Ascending aorta (tissue), 2 donors: ENCODE results near the gene CDSN. TPM values are rescaled to one million over a fixed set of nuclear protein-coding genes. Genes with fewer than 3 reads are reported as not detected.
"Not testable (repeated sequence)": the region's sequence is repeated elsewhere in the genome, so short reads cannot be mapped to it uniquely, and the experiment has no call there.

ENCODE experiments used
- DNase-seq, 2 donors: peaks; one replicate each; pipeline ENCODE4 v3.0.0-alpha.2; 2019; ENCODE audit warnings: low spot score in 2 of 2
- H3K27ac ChIP-seq, 2 donors: fragments of 200-600 bp; sonication (generic); one replicate each; pipeline ENCODE4 v1.5.1; 2016 to 2017; ENCODE audit warnings: mild to moderate bottlenecking in 1 of 2
- H3K27me3 ChIP-seq: fragments of 200-600 bp; sonication (generic); one replicate; pipeline ENCODE4 v1.5.1; 2017
- H3K36me3 ChIP-seq, 2 donors: fragments of 200-600 bp; sonication (generic); one replicate each; pipeline ENCODE4 v1.5.1; 2016
- H3K4me1 ChIP-seq, 2 donors: fragments of 200-600 bp; sonication (generic); one replicate each; pipeline ENCODE4 v1.5.1; 2016 to 2017; ENCODE audit warnings: mild to moderate bottlenecking in 1 of 2
- H3K4me3 ChIP-seq, 2 donors: fragments of 200-600 bp; sonication (generic); one replicate each; pipeline ENCODE4 v1.5.1; 2016 to 2017; ENCODE audit warnings: mild to moderate bottlenecking in 1 of 2
- H3K9me3 ChIP-seq, 2 donors: fragments of 200-600 bp; sonication (generic); one replicate each; pipeline ENCODE4 v1.5.1; 2016
- CTCF ChIP-seq, 3 experiments: fragments of 200-600 bp in 2 of 3; fragments of 450-650 bp in 1 of 3; sonication (generic) in 2 of 3; IDR thresholded peaks; one replicate each; pipeline ENCODE4 v1.5.1; 2016 to 2019; ENCODE audit warnings: antibody characterized with exemption in 3 of 3, mild to moderate bottlenecking in 1 of 3, moderate library complexity in 1 of 3
- intact Hi-C: fragments of 100-400 bp; cut with DNase I; formaldehyde crosslinking; loops from one replicate; pipeline ENCODE4 v1.15.1; 2023
- total RNA-seq: library from RNA; depleted of rRNA; stranded (reverse); fragments of >200 nt; gene quantifications from one replicate; pipeline ENCODE4 v1.1.0, GENCODE V29; 2016

CDSN gene
- total RNA-seq: not detected

GRCh38 chr6:31120151-31120915 is at the start of gene CDSN:
Gene CDSN, minus strand, starts transcription at chr6:31120446. Its CDS starts 27 bp downstream, at chr6:31120419.
- Histone ChIP-seq H3K9me3 (no peaks in the 10 kb centered on the region), H3K4me1 (peaks cover 0 to 14% of the 10 kb centered on the region in 2 donors), H3K27ac (no peak within 1 kb of the TSS), H3K36me3 (no peaks in the 10 kb centered on the region), H3K4me3 (no peak within 1 kb of the TSS), H3K27me3 (no peaks in the 10 kb centered on the region)
- DNase-seq: no peak
- TF ChIP-seq CTCF (IDR thresholded peaks at IDR 0.05): no peak
- intact Hi-C loops: no loop called here

DNA sequence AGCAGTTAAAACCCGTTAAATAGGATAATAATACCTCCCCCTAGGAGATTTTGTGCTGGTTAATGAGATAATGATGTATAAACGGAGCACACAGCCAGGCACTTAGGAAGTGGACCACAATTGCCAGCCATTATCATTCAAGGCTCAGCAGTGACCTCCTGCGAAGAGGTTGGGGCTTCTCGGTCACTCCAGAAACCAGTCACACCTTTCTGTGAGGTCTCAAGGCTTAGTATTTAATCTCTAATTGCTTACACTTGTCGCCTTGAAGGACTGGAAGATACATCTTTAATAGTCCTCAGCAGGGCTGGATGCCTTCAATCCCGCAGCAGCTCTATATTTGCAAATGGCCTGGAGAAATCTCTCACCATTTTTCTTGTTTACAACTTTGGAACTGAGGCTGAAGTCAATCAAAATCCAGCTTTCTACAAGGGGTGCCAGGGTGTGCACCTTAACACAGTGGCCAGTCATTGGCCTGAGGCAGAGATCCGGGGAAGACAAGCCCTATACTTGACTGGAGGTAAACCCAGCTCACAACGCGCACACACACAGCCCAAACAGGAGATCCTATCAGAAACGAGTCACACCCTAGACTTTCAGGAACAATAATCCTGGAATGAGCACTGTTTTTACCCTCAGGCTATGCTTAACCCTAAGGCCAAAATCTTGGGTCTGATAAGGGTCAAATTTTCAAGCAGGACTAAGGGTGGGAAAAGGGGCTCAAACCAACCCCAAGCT is 49.0 kb upstream of the CDSN start:
- H3K36me3 ChIP-seq: no peaks in the 10 kb centered on the region
- no peak overlapping the region for H3K27ac ChIP-seq
- intact Hi-C loops: no loop called here
- H3K27me3 ChIP-seq: no peaks in the 10 kb centered on the region
- no peaks in the 10 kb centered on the region for H3K4me1 ChIP-seq
- DNase-seq: no peak
- no peak for TF ChIP-seq CTCF (IDR thresholded peaks at IDR 0.05)
- H3K4me3 ChIP-seq: no peak overlapping the region
- H3K9me3 ChIP-seq: no peaks in the 10 kb centered on the region

GRCh38 chr6:31168606-31169005 is 48.4 kb upstream of the CDSN start:
- no peak for DNase-seq
- Histone ChIP-seq H3K4me1 (no peaks in the 10 kb centered on the region), H3K27me3 (no peaks in the 10 kb centered on the region), H3K9me3 (no peaks in the 10 kb centered on the region), H3K27ac (no peak overlapping the region), H3K4me3 (no peak overlapping the region), H3K36me3 (no peaks in the 10 kb centered on the region)
- intact Hi-C loops: no loop called here
- no peak for TF ChIP-seq CTCF (IDR thresholded peaks at IDR 0.05)

GRCh38 chr6:31165986-31166385 is 45.7 kb upstream of the CDSN start:
- intact Hi-C loops: no loop called here
- Histone ChIP-seq H3K4me3 (no peak overlapping the region), H3K4me1 (no peaks in the 10 kb centered on the region), H3K27ac (no peak overlapping the region), H3K27me3 (no peaks in the 10 kb centered on the region), H3K9me3 (no peaks in the 10 kb centered on the region), H3K36me3 (no peaks in the 10 kb centered on the region)
- no peak for DNase-seq
- no peak for TF ChIP-seq CTCF (IDR thresholded peaks at IDR 0.05)

DNA sequence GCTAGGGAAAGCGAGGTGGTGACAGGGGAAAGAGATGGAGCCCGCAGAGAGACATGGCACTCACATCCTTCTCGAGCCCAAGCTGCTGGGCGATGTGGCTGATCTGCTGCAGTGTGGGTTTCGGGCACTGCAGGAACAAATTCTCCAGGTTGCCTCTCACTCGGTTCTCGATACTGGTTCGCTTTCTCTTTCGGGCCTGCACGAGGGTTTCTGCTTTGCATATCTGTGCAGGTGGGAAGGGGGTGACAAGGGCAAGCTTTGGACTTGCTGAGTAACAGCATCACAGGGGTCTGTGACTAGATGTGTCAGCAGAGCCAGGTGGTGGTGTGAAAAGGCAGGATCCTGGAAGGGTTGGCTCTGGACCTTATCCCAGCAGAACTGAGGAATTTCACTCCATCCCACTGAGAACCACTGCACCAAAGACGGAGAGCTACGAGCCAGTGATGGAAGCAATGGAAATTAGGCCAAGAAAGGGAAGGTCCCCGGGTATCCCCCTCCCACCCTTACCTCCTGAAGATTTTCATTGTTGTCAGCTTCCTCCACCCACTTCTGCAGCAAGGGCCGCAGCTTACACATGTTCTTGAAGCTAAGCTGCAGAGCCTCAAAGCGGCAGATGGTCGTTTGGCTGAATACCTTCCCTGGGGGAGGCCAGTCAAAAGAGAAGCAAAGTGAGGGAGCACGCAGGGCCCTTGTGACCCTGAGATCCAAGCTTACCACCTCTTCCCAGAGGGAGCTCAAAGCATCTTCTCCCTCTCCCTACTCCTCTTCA is 45.0 kb upstream of the CDSN start:
- H3K36me3 ChIP-seq, H3K27ac ChIP-seq, DNase-seq, H3K27me3 ChIP-seq, H3K4me1 ChIP-seq, H3K9me3 ChIP-seq, H3K4me3 ChIP-seq, intact Hi-C loops: not testable (repeated sequence)

DNA sequence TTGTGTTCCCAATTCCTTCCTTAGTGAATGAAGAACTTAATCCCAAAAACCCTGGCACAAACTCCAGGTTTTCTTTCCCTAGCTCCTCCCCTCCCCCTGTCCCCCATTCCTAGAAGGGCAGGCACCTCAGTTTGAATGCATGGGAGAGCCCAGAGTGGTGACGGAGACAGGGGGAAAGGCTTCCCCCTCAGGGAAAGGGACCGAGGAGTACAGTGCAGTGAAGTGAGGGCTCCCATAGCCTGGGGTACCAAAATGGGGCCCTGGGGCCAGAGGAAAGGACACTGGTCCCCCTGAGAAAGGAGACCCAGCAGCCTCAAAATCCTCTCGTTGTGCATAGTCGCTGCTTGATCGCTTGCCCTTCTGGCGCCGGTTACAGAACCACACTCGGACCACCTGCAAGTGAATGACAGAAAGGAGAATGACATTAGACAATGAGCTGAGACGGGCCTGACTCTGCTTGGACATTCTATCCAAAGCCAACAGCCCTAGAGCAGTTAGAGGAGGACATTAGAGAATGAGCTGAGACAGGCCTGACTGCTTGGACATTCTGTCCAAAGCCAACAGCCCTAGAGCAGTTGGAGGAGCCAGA is 44.3 kb upstream of the CDSN start:
- DNase-seq, H3K36me3 ChIP-seq, H3K27ac ChIP-seq, H3K27me3 ChIP-seq, H3K9me3 ChIP-seq, intact Hi-C loops, H3K4me1 ChIP-seq, H3K4me3 ChIP-seq: not testable (repeated sequence)
